Suprapubic skin (tissue), 3 donors: Measurements from ENCODE around the gene AK2.
A peak's percentile ranks its signal among the peaks of the same experiment; 100 is the strongest.

Source experiments
- CTCF ChIP-seq, 2 donors: fragments of 200-600 bp in 1 of 2; fragments of 450-650 bp in 1 of 2; sonication (generic) in 1 of 2; IDR thresholded peaks; one replicate each; pipeline ENCODE4 v1.5.1; 2016 to 2019; ENCODE audit warnings: antibody characterized with exemption in 2 of 2, mild to moderate bottlenecking in 1 of 2, moderate library complexity in 1 of 2
- EP300 ChIP-seq: sonication (generic); formaldehyde crosslinking; IDR thresholded peaks from one replicate; pipeline ENCODE4 v1.6.1; 2017; ENCODE audit warnings: antibody characterized with exemption
- POLR2A ChIP-seq, 2 donors: fragments of 450-650 bp; IDR thresholded peaks; one replicate each; pipeline ENCODE4 v1.6.1; 2017; ENCODE audit warnings: antibody characterized with exemption in 2 of 2, mild to moderate bottlenecking in 2 of 2, moderate library complexity in 2 of 2

- TF ChIP-seq POLR2A (IDR thresholded peaks at IDR 0.05) (no peak), CTCF (IDR thresholded peaks at IDR 0.05) (peak; percentile 37 to 56), EP300 (no peak)
Measured at GRCh38 chr1:33055210-33056008, 18.7 kb upstream of the AK2 start.
